ENCODE results near the gene ROR1. TPM values are rescaled to one million over a fixed set of nuclear protein-coding genes. Genes with fewer than 3 reads are reported as not detected.

Gene ROR1
- total RNA-seq, 1 donor from 2014 or later = 81.4 TPM

DNA sequence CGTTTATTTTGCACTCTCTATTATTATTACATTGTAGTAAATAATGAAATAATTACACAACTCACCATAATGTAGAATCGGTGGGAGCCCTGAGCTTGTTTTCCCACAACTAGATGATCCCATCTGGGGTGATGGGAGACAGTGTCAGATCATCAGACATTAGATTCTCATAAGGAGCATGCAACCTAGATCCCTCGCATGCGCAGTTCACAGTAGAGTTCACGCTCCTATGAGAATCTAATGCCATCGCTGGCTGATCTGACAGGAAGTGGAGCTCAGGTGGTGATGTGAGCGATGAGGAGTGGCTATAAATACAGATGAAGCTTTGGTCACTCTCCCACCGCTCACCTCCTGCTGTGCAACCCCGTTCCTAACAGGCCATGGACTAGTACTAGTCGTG lies 112.1 kb downstream of the ROR1 start:
- Mint-ChIP-seq H3K4me3 (no peak overlapping the region), H3K9me3 (peaks cover 10% of the 10 kb centered on the region), H3K27ac (no peak overlapping the region), H3K36me3 (peaks cover 9% of the 10 kb centered on the region), H3K27me3 (ENCODE audit: low read depth) (no peaks in the 10 kb centered on the region), H3K4me1 (peaks cover 49% of the 10 kb centered on the region)
- TF ChIP-seq CTCF (IDR thresholded peaks at IDR 0.05; ENCODE audit: unreplicated experiment) = no peak
- no peak for DNase-seq (ENCODE audit: low spot score in 2 of 2, unreplicated experiment in 2 of 2)

DNA sequence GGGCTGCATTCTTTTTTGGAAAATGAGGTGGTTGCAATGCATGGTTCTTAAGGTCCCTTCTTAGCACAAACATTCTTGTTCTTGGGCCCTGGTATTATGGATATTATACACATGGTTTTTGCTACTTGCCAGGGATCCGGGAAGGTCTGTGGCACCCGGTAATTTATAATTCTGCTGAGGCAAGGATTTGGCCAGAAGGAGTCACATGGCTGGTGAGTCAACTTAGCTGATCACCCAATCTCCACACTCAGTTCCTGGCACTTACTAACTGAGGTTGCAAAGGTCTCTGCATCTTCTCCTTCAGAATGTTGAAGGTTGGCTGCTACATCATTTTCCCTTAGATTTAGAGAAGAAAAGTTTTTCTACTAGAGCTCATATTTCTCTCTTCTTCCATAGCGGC lies 112.5 kb downstream of the ROR1 start:
- Mint-ChIP-seq H3K27me3 (ENCODE audit: low read depth) (no peaks in the 10 kb centered on the region), H3K4me1 (peaks cover 44% of the 10 kb centered on the region), H3K27ac (peak overlapping the region; percentile 37), H3K4me3 (no peak overlapping the region), H3K36me3 (peaks cover 9% of the 10 kb centered on the region), H3K9me3 (peaks cover 10% of the 10 kb centered on the region)
- TF ChIP-seq CTCF (IDR thresholded peaks at IDR 0.05; ENCODE audit: unreplicated experiment) = no peak
- no peak for DNase-seq (ENCODE audit: low spot score in 2 of 2, unreplicated experiment in 2 of 2)

GRCh38 chr1:63887809-63888208 lies 114.0 kb downstream of the ROR1 start:
- Mint-ChIP-seq H3K27ac (no peak overlapping the region), H3K4me3 (no peak overlapping the region), H3K4me1 (peaks cover 37% of the 10 kb centered on the region), H3K9me3 (peaks cover 10% of the 10 kb centered on the region), H3K36me3 (peaks cover 9% of the 10 kb centered on the region), H3K27me3 (ENCODE audit: low read depth) (no peaks in the 10 kb centered on the region)
- DNase-seq (ENCODE audit: low spot score in 2 of 2, unreplicated experiment in 2 of 2) = no peak
- TF ChIP-seq CTCF (IDR thresholded peaks at IDR 0.05; ENCODE audit: unreplicated experiment) = no peak

DNA sequence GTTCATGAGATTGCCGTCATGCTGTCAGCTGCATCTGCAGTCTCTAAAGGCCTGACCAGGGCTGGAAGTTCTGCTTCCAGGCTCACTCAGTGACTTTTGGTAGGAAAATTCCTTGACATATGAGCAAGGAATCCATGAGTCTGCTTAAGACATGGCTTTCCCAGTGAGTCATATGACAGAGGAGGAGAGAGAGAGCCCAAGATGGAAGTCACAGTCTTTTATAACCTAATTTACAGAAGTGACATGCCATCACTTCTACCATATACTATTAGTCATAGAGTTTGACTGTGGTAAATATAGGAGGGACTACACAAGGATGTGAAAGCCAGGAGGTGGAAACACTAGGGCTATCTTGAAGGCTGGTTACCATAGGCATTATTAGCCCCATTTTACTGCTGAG lies 115.2 kb downstream of the ROR1 start:
- DNase-seq (ENCODE audit: low spot score in 2 of 2, unreplicated experiment in 2 of 2) = no peak
- Mint-ChIP-seq H3K27ac (no peak overlapping the region), H3K4me1 (peaks cover 34% of the 10 kb centered on the region), H3K4me3 (no peak overlapping the region), H3K9me3 (peaks cover 10% of the 10 kb centered on the region), H3K36me3 (peaks cover 9% of the 10 kb centered on the region), H3K27me3 (ENCODE audit: low read depth) (no peaks in the 10 kb centered on the region)
- no peak for TF ChIP-seq CTCF (IDR thresholded peaks at IDR 0.05; ENCODE audit: unreplicated experiment)

- Mint-ChIP-seq H3K27me3 (ENCODE audit: low read depth) (no peaks in the 10 kb centered on the region), H3K36me3 (peaks cover 13% of the 10 kb centered on the region), H3K9me3 (peaks cover 10% of the 10 kb centered on the region), H3K4me3 (no peak overlapping the region), H3K27ac (no peak overlapping the region), H3K4me1 (peaks cover 38% of the 10 kb centered on the region)
- no peak for TF ChIP-seq CTCF (IDR thresholded peaks at IDR 0.05; ENCODE audit: unreplicated experiment)
- DNase-seq (ENCODE audit: low spot score in 2 of 2, unreplicated experiment in 2 of 2) = no peak
Measured at GRCh38 chr1:63890468-63890867, 116.7 kb downstream of the ROR1 start.

DNA sequence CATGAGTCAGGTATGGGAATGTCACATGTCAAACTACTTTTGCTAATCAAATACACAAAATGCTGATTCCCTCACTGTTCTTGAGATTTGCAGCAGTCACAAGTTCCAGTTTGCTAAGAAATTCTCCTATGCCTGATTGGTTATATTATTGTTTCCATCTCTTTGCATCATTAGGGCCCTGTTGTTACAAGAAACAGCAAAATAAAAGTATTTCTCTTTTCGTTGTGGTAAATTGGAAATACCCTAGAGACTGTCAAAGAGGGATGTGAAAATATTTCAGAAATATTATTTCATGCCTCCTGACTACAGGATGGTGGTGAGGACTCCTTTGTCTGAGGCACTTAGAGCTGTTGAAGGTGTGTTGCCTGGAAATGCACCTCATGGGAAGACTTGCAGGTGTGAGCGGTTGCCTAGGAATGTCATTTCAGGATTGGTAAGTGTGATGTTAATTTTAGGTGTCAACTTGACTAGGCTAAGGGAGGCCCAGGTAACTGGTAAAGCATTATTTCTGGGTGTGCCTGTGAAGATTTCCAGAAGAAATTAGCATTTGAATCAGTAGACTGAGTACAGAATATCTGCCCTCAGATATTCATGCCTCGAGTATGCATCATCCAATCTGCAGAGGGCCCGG lies 117.4 kb downstream of the ROR1 start:
- Mint-ChIP-seq H3K36me3 (peaks cover 17% of the 10 kb centered on the region), H3K4me1 (peaks cover 38% of the 10 kb centered on the region), H3K27me3 (ENCODE audit: low read depth) (no peaks in the 10 kb centered on the region), H3K27ac (no peak overlapping the region), H3K4me3 (no peak overlapping the region), H3K9me3 (peaks cover 10% of the 10 kb centered on the region)
- DNase-seq (ENCODE audit: low spot score in 2 of 2, unreplicated experiment in 2 of 2) = no peak
- TF ChIP-seq CTCF (IDR thresholded peaks at IDR 0.05; ENCODE audit: unreplicated experiment) = no peak

Data from mesothelial cell of epicardium (in vitro differentiated cells).